Measurements from ENCODE around the gene FSTL4. TPM values are rescaled to one million over a fixed set of nuclear protein-coding genes. Genes with fewer than 3 reads are reported as not detected.

The FSTL4 gene
- total RNA-seq, 4 donors from 2014 or later: 0.27 TPM; not detected in 3

GRCh38 chr5:133579766-133580165, 32.6 kb downstream of the FSTL4 start:
- Histone ChIP-seq H3K9me3 (no peaks in the 10 kb centered on the region), H3K27ac (no peak overlapping the region), H3K27me3 (no peaks in the 10 kb centered on the region), H3K4me3 (no peak overlapping the region), H3K36me3 (no peaks in the 10 kb centered on the region), H3K4me1 (no peaks in the 10 kb centered on the region)
- intact Hi-C loops (cut with DNase I; ENCODE audit: low total_unique reads): no loop called here
- 80 to 85% methylated on average over 3 to 4 of the region's 4 CpGs for WGBS, 2 donors (ENCODE audit: low coverage in 1 of 2)
- no peak for DNase-seq
- TF ChIP-seq CTCF (IDR thresholded peaks at IDR 0.05) (no peak), POLR2AphosphoS5 (IDR thresholded peaks at IDR 0.05) (no peak), EP300 (IDR thresholded peaks at IDR 0.05; ENCODE audit: low read depth) (no peak), POLR2A (IDR thresholded peaks at IDR 0.05) (no peak)
- in situ Hi-C loops (cut with MboI; ENCODE audit: low pct_ligation_motif_present in 1 of 4, low pct_unique_long_range_greater_than_20kb in 1 of 4, low sequenced_read_pairs in 3 of 4): no loop called here

- intact Hi-C loops (cut with DNase I; ENCODE audit: low total_unique reads): no loop called here
Measured at GRCh38 chr5:133569347-133569746, 43.0 kb downstream of the FSTL4 start.

GRCh38 chr5:133565993-133566392, 46.3 kb downstream of the FSTL4 start:
- in situ Hi-C loops (cut with MboI; ENCODE audit: low pct_ligation_motif_present in 1 of 4, low pct_unique_long_range_greater_than_20kb in 1 of 4, low sequenced_read_pairs in 3 of 4): no loop called here
- H3K36me3 ChIP-seq: no peaks in the 10 kb centered on the region
- no peak for DNase-seq
- TF ChIP-seq CTCF (IDR thresholded peaks at IDR 0.05) (no peak), POLR2A (IDR thresholded peaks at IDR 0.05) (no peak), EP300 (IDR thresholded peaks at IDR 0.05; ENCODE audit: low read depth) (no peak), POLR2AphosphoS5 (IDR thresholded peaks at IDR 0.05) (no peak)
- H3K4me1 ChIP-seq: no peaks in the 10 kb centered on the region
- WGBS, 2 donors (ENCODE audit: low coverage in 1 of 2): 51% methylated on average over 3 of the region's 3 CpGs; no CpG with 5 or more reads in 1 of the 2 donors
- H3K9me3 ChIP-seq: no peaks in the 10 kb centered on the region
- H3K27me3 ChIP-seq: peaks cover 9% of the 10 kb centered on the region
- intact Hi-C loops (cut with DNase I; ENCODE audit: low total_unique reads): no loop called here
- no peak overlapping the region for H3K4me3 ChIP-seq
- no peak overlapping the region for H3K27ac ChIP-seq

More at GRCh38 chr5:133569347-133569746, 43.0 kb downstream of the FSTL4 start:
- H3K9me3 ChIP-seq: no peaks in the 10 kb centered on the region
- no peak for DNase-seq
- WGBS, 2 donors (ENCODE audit: low coverage in 1 of 2): 57 to 83% methylated on average over 1 of the region's 1 CpG
- no peak overlapping the region for H3K27ac ChIP-seq
- no peak overlapping the region for H3K4me3 ChIP-seq
- H3K27me3 ChIP-seq: peaks cover 15% of the 10 kb centered on the region
- no peaks in the 10 kb centered on the region for H3K36me3 ChIP-seq
- TF ChIP-seq POLR2AphosphoS5 (IDR thresholded peaks at IDR 0.05) (no peak), POLR2A (IDR thresholded peaks at IDR 0.05) (no peak), EP300 (IDR thresholded peaks at IDR 0.05; ENCODE audit: low read depth) (no peak), CTCF (IDR thresholded peaks at IDR 0.05) (no peak)
- no peaks in the 10 kb centered on the region for H3K4me1 ChIP-seq
- in situ Hi-C loops (cut with MboI; ENCODE audit: low pct_ligation_motif_present in 1 of 4, low pct_unique_long_range_greater_than_20kb in 1 of 4, low sequenced_read_pairs in 3 of 4): no loop called here

- intact Hi-C loops (cut with DNase I; ENCODE audit: low total_unique reads) (no loop called here), in situ Hi-C loops (cut with MboI; ENCODE audit: low pct_ligation_motif_present in 1 of 4, low pct_unique_long_range_greater_than_20kb in 1 of 4, low sequenced_read_pairs in 3 of 4) (no loop called here)
- Histone ChIP-seq H3K4me1 (no peaks in the 10 kb centered on the region), H3K36me3 (no peaks in the 10 kb centered on the region), H3K27ac (no peak overlapping the region), H3K9me3 (no peaks in the 10 kb centered on the region), H3K4me3 (no peak overlapping the region), H3K27me3 (no peaks in the 10 kb centered on the region)
- no peak for DNase-seq
- 65 to 71% methylated on average over 2 to 4 of the region's 4 CpGs for WGBS, 2 donors (ENCODE audit: low coverage in 1 of 2)
- no peak for TF ChIP-seq EP300 (IDR thresholded peaks at IDR 0.05; ENCODE audit: low read depth)
- no peak for TF ChIP-seq CTCF (IDR thresholded peaks at IDR 0.05)
- TF ChIP-seq POLR2AphosphoS5 (IDR thresholded peaks at IDR 0.05): no peak
- TF ChIP-seq POLR2A (IDR thresholded peaks at IDR 0.05): no peak
Measured at GRCh38 chr5:133564921-133565565, 47.3 kb downstream of the FSTL4 start.

Measured in transverse colon (tissue), 4 donors.